Bronchial epithelial cell (primary cell): ENCODE data around the gene MSH5. TPM values are rescaled to one million over a fixed set of nuclear protein-coding genes. Genes with fewer than 3 reads are reported as not detected.
"Not testable (repeated sequence)": the region's sequence is repeated elsewhere in the genome, so short reads cannot be mapped to it uniquely, and the experiment has no call there.

Source experiments
- DNase-seq: peaks from one replicate; pipeline ENCODE4 v3.0.0-alpha.2; 2010; ENCODE audit warnings: low read depth
- FAIRE-seq: peaks from 2 replicates; lab custom pipeline; 2011; peaks lifted over from hg19 to GRCh38; lab: Jason Lieb, UNC
- H3K27me3 ChIP-seq: 2 replicates; pipeline ENCODE4 v1.5.1; 2011; ENCODE audit warnings: low read length; ENCODE audit not compliant: control insufficient read depth, insufficient read depth
- H3K36me3 ChIP-seq: 2 replicates; pipeline ENCODE4 v1.5.1; 2011; ENCODE audit warnings: low read length; ENCODE audit not compliant: control insufficient read depth, insufficient read depth
- H3K4me3 ChIP-seq: 2 replicates; pipeline ENCODE4 v1.5.1; 2011; ENCODE audit warnings: mild to moderate bottlenecking, low read depth, low read length, control low read depth
- total RNA-seq: library from RNA; depleted of rRNA; stranded (reverse); fragments of >200 nt; gene quantifications from 2 replicates; pipeline ENCODE4 v1.2.1, GENCODE V29; 2014
- TF ChIP-seq, protein P1 (sequence below): IDR thresholded peaks from 2 replicates; pipeline ENCODE4 v1.5.1; 2011; ENCODE audit warnings: mild to moderate bottlenecking, moderate library complexity, low read length, control low read depth, inconsistent platforms; ENCODE audit not compliant: insufficient read depth, severe bottlenecking

The MSH5 gene
- total RNA-seq, 1 donor from 2014 or later = 3.4 TPM

GRCh38 chr6:31796993-31797385 is 57.2 kb downstream of the MSH5 start:
- TF ChIP-seq, protein P1, sequence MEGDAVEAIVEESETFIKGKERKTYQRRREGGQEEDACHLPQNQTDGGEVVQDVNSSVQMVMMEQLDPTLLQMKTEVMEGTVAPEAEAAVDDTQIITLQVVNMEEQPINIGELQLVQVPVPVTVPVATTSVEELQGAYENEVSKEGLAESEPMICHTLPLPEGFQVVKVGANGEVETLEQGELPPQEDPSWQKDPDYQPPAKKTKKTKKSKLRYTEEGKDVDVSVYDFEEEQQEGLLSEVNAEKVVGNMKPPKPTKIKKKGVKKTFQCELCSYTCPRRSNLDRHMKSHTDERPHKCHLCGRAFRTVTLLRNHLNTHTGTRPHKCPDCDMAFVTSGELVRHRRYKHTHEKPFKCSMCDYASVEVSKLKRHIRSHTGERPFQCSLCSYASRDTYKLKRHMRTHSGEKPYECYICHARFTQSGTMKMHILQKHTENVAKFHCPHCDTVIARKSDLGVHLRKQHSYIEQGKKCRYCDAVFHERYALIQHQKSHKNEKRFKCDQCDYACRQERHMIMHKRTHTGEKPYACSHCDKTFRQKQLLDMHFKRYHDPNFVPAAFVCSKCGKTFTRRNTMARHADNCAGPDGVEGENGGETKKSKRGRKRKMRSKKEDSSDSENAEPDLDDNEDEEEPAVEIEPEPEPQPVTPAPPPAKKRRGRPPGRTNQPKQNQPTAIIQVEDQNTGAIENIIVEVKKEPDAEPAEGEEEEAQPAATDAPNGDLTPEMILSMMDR = no peak
- no peak overlapping the region for H3K4me3 ChIP-seq
- DNase-seq (peak; percentile 47), FAIRE-seq (no peak)
- peaks cover 7% of the 10 kb centered on the region for H3K36me3 ChIP-seq
- no peaks in the 10 kb centered on the region for H3K27me3 ChIP-seq

DNA sequence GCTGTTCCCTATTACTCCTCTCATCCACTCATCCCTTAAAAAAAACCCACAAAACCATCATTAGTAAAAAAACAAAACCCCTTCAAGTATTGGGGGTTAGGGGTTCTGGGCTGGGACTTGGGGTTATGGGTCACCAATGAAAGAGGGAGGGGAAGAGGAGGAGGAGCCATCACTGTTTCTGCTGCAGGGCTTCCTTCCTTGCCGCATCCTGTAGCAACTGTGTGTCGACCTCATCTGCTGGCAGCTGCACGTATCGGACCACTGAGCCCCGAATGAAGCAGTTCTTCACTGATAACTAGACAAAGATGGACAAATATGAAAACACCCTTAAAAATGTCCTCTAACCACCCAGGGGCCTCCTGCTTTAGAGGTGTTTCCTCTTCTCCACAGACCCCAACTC is 57.8 kb downstream of the MSH5 start:
- FAIRE-seq (no peak), DNase-seq (no peak)
- peaks cover 2% of the 10 kb centered on the region for H3K36me3 ChIP-seq
- TF ChIP-seq, protein P1 = no peak
- H3K27me3 ChIP-seq = no peaks in the 10 kb centered on the region
- no peak overlapping the region for H3K4me3 ChIP-seq

GRCh38 chr6:31799781-31800180 is 60.0 kb downstream of the MSH5 start:
- Histone ChIP-seq H3K27me3 (no peaks in the 10 kb centered on the region), H3K4me3 (no peak overlapping the region), H3K36me3 (no peaks in the 10 kb centered on the region)
- FAIRE-seq (no peak), DNase-seq (no peak)
- TF ChIP-seq, protein P1 = no peak

GRCh38 chr6:31801031-31801927 is 61.5 kb downstream of the MSH5 start:
- not testable (repeated sequence) for H3K36me3 ChIP-seq, H3K4me3 ChIP-seq, FAIRE-seq, H3K27me3 ChIP-seq, DNase-seq

DNA sequence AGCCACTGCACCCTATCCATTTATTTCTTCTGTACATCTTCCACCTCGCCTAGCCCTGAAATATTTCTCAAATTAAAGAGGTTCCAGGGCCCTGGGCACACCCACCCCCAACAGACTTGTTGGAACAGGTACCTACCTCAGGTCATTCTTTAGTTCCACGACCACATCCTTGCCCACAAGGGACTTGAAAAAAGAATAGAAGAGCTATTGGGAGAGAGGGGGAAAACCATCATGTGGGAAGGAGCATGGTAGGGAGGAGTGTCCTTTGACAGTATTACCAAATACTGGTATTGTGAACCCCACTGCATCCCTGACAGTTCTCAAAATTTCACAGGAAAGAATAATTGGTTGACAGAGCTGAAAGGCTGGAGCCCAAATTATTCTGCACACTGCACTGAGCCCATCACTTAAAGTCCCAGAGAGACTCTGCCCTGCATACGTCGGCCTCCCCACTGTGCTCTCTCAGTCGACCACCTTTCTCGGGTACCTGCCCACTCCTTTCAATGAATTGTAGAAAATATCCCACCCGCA is 66.2 kb downstream of the MSH5 start:
- TF ChIP-seq, protein P1 = no peak
- DNase-seq (peak; percentile 51), FAIRE-seq (no peak)
- no peaks in the 10 kb centered on the region for H3K27me3 ChIP-seq
- H3K36me3 ChIP-seq = no peaks in the 10 kb centered on the region
- peak overlapping the region; percentile 60 for H3K4me3 ChIP-seq

DNA sequence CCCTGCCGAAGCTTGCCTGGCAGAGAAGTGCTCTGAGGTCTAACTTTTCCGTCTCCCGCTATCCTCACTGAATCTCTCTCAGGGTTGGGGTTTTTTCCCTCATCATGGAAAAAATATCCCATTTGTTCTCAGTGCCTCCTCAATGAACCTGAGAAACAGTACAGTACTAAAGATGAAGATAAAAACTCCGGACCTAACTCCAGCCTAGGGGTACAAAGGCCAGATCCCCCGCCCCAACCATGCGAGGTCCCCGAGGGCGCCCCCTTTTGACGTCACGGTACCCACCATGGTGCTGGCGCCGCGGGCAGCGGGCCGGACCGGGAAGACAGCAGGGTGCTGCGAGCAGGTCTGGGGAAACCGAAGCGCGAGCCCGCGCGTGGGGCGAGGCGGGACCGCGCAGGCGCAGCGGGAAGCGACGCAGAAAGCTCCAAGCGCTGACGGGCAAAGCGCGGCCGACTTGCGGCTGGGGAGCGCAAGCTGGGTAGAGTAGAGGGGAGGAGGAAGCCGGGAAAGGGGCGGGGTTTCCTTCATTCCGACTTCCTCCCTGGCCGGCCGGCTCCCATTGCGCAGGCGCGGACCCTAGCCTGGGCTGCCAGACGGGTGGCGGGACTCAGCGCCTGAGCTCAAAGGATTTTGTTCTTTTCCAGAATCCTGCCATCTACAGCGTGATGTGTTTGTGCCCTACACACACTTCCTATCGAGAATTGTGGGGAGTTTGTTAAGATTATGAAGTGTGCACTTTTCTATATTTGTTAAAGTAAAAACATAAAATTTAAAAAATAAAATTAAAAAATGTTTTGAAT is 66.9 kb downstream of the MSH5 start, which contains the start of gene LSM2:
LSM2 (minus strand) TSS at position 497 of the 803 bp plus-strand sequence; CDS start at position 288, 209 bp downstream.
- FAIRE-seq (no peak), DNase-seq (peak; percentile 88)
- TF ChIP-seq, protein P1 = peak; percentile 25
- Histone ChIP-seq H3K36me3 (no peaks in the 10 kb centered on the region), H3K27me3 (no peaks in the 10 kb centered on the region), H3K4me3 (peak within 1 kb of the TSS; percentile 60)

DNA sequence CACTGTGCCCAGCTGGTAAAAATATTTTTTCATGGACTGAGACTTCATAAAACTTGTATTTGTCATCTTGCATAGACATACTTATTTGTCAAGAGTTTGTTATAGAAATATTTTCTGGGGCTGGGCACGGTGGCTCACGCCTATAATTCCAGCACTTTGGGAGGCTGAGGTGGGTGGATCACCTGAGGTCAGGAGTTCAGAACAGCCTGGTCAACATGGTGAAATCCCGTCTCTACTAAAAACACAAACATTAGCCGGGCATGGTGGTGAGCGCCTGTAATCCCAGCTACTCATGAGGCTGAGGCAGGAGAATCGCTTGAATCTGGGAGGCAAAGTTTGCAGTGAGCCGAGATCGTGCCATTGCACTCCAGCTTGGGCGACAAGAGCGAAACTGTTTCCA is 68.8 kb downstream of the MSH5 start:
- H3K27me3 ChIP-seq, H3K36me3 ChIP-seq, DNase-seq, H3K4me3 ChIP-seq, FAIRE-seq: not testable (repeated sequence)
